Parathyroid adenoma (tissue), 2 donors: ENCODE data around the gene PCSK2.

Experiments used
- H2AFZ ChIP-seq: fragments of 300-600 bp; sonication (generic); one replicate; pipeline ENCODE4 v1.7.0; 2017; ENCODE audit warnings: antibody characterized with exemption, mild to moderate bottlenecking
- H3K27ac ChIP-seq: fragments of 300-600 bp; sonication (generic); one replicate; pipeline ENCODE4 v1.7.0; 2017
- H3K27me3 ChIP-seq: fragments of 300-600 bp; sonication (generic); one replicate; pipeline ENCODE4 v1.7.0; 2017; ENCODE audit warnings: low read length; ENCODE audit not compliant: control insufficient read depth, insufficient read depth
- H3K36me3 ChIP-seq: fragments of 300-600 bp; sonication (generic); one replicate; pipeline ENCODE4 v1.7.0; 2017; ENCODE audit warnings: low read length; ENCODE audit not compliant: control insufficient read depth, insufficient read depth
- H3K4me1 ChIP-seq: fragments of 300-600 bp; sonication (generic); one replicate; pipeline ENCODE4 v1.7.0; 2017; ENCODE audit warnings: control low read depth
- H3K4me2 ChIP-seq: fragments of 300-600 bp; sonication (generic); one replicate; pipeline ENCODE4 v1.7.0; 2017; ENCODE audit warnings: low read length
- H3K4me3 ChIP-seq: fragments of 300-600 bp; sonication (generic); one replicate; pipeline ENCODE4 v1.7.0; 2017; ENCODE audit warnings: low read depth, low read length
- H3K79me2 ChIP-seq: fragments of 300-600 bp; sonication (generic); one replicate; pipeline ENCODE4 v1.7.0; 2017; ENCODE audit warnings: control low read depth
- H3K9ac ChIP-seq: fragments of 300-600 bp; sonication (generic); one replicate; pipeline ENCODE4 v1.7.0; 2017; ENCODE audit warnings: mild to moderate bottlenecking
- H3K9me3 ChIP-seq: fragments of 300-600 bp; sonication (generic); one replicate; pipeline ENCODE4 v1.7.0; 2017; ENCODE audit warnings: low read length; ENCODE audit not compliant: control insufficient read depth
- TF ChIP-seq, protein P1 (sequence below): fragments of 300-600 bp; sonication (generic); IDR thresholded peaks from one replicate; pipeline ENCODE4 v1.7.0; 2017; ENCODE audit warnings: antibody characterized with exemption, mild to moderate bottlenecking
- donor health status: primary hyperparathyroidism.

Gene PCSK2

GRCh38 chr20:17443131-17443858 lies 216.5 kb downstream of the PCSK2 start:
- Histone ChIP-seq H3K9ac (no peak overlapping the region), H3K4me1 (no peaks in the 10 kb centered on the region), H3K27me3 (peaks cover 4% of the 10 kb centered on the region), H3K4me3 (no peak overlapping the region), H3K9me3 (no peaks in the 10 kb centered on the region), H3K4me2 (no peak overlapping the region), H3K27ac (no peak overlapping the region), H3K36me3 (no peaks in the 10 kb centered on the region), H3K79me2 (no peaks in the 10 kb centered on the region), H2AFZ (no peak overlapping the region)
- TF ChIP-seq, protein P1, sequence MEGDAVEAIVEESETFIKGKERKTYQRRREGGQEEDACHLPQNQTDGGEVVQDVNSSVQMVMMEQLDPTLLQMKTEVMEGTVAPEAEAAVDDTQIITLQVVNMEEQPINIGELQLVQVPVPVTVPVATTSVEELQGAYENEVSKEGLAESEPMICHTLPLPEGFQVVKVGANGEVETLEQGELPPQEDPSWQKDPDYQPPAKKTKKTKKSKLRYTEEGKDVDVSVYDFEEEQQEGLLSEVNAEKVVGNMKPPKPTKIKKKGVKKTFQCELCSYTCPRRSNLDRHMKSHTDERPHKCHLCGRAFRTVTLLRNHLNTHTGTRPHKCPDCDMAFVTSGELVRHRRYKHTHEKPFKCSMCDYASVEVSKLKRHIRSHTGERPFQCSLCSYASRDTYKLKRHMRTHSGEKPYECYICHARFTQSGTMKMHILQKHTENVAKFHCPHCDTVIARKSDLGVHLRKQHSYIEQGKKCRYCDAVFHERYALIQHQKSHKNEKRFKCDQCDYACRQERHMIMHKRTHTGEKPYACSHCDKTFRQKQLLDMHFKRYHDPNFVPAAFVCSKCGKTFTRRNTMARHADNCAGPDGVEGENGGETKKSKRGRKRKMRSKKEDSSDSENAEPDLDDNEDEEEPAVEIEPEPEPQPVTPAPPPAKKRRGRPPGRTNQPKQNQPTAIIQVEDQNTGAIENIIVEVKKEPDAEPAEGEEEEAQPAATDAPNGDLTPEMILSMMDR: no peak

GRCh38 chr20:17444091-17444490 lies 217.3 kb downstream of the PCSK2 start:
- peaks cover 4% of the 10 kb centered on the region for H3K27me3 ChIP-seq
- H2AFZ ChIP-seq: no peak overlapping the region
- H3K36me3 ChIP-seq: no peaks in the 10 kb centered on the region
- no peaks in the 10 kb centered on the region for H3K9me3 ChIP-seq
- TF ChIP-seq, protein P1: no peak
- no peaks in the 10 kb centered on the region for H3K79me2 ChIP-seq
- no peak overlapping the region for H3K9ac ChIP-seq
- no peak overlapping the region for H3K4me2 ChIP-seq
- H3K27ac ChIP-seq: no peak overlapping the region
- H3K4me1 ChIP-seq: no peaks in the 10 kb centered on the region
- H3K4me3 ChIP-seq: no peak overlapping the region

- TF ChIP-seq, protein P1: no peak
- H3K9ac ChIP-seq: no peak overlapping the region
- no peaks in the 10 kb centered on the region for H3K79me2 ChIP-seq
- no peak overlapping the region for H3K4me2 ChIP-seq
- H3K27me3 ChIP-seq: peaks cover 4% of the 10 kb centered on the region
- no peak overlapping the region for H3K4me3 ChIP-seq
- no peaks in the 10 kb centered on the region for H3K9me3 ChIP-seq
- no peak overlapping the region for H3K27ac ChIP-seq
- no peaks in the 10 kb centered on the region for H3K4me1 ChIP-seq
- H2AFZ ChIP-seq: no peak overlapping the region
- no peaks in the 10 kb centered on the region for H3K36me3 ChIP-seq
Measured at GRCh38 chr20:17445543-17445942, 218.7 kb downstream of the PCSK2 start.

- Histone ChIP-seq H3K27me3 (peaks cover 4% of the 10 kb centered on the region), H3K4me3 (no peak overlapping the region), H2AFZ (no peak overlapping the region), H3K4me2 (no peak overlapping the region), H3K9ac (no peak overlapping the region), H3K36me3 (no peaks in the 10 kb centered on the region), H3K79me2 (no peaks in the 10 kb centered on the region), H3K27ac (no peak overlapping the region), H3K9me3 (no peaks in the 10 kb centered on the region), H3K4me1 (no peaks in the 10 kb centered on the region)
- TF ChIP-seq, protein P1: no peak
Measured at GRCh38 chr20:17446171-17446570, 219.3 kb downstream of the PCSK2 start.

GRCh38 chr20:17448071-17448470 lies 221.2 kb downstream of the PCSK2 start:
- Histone ChIP-seq H3K4me3 (no peak overlapping the region), H3K9ac (no peak overlapping the region), H3K27ac (no peak overlapping the region), H3K79me2 (no peaks in the 10 kb centered on the region), H2AFZ (no peak overlapping the region), H3K4me2 (no peak overlapping the region), H3K4me1 (no peaks in the 10 kb centered on the region), H3K36me3 (no peaks in the 10 kb centered on the region), H3K9me3 (no peaks in the 10 kb centered on the region), H3K27me3 (peaks cover 4% of the 10 kb centered on the region)
- TF ChIP-seq, protein P1: no peak
